Prostate gland (tissue), 2 donors: Measurements from ENCODE around the gene GNAQ. TPM values are rescaled to one million over a fixed set of nuclear protein-coding genes. Genes with fewer than 3 reads are reported as not detected.

Experiments used
- DNase-seq: peaks from one replicate; pipeline ENCODE4 v3.0.0-alpha.2; 2019; ENCODE audit warnings: low spot score
- H3K27ac ChIP-seq, 2 donors: fragments of 200-600 bp; sonication (generic); 2 replicates each; pipeline ENCODE4 v1.5.1; 2017 to 2019
- H3K27me3 ChIP-seq: fragments of 200-600 bp; sonication (generic); replicated peaks from 2 replicates; pipeline ENCODE4 v1.5.1; 2019; ENCODE audit not compliant: insufficient read depth
- H3K36me3 ChIP-seq, 2 donors: fragments of 200-600 bp; sonication (generic); 1 replicate in 1 of 2; 2 replicates in 1 of 2; pipeline versions ENCODE4 v1.5.1 to v1.8.1; 2017 to 2019
- H3K4me1 ChIP-seq: fragments of 200-600 bp; sonication (generic); replicated peaks from 2 replicates; pipeline ENCODE4 v1.5.1; 2019
- H3K4me3 ChIP-seq, 2 donors: fragments of 200-600 bp; sonication (generic); 2 replicates each; pipeline ENCODE4 v1.5.1; 2017 to 2019
- H3K9me3 ChIP-seq: fragments of 200-600 bp; sonication (generic); 2 replicates; pipeline ENCODE4 v1.5.1; 2017
- CTCF ChIP-seq, 4 experiments: fragments of 200-600 bp in 2 of 4; fragments of 450-650 bp in 2 of 4; sonication (generic) in 2 of 4; IDR thresholded peaks; 1 replicate in 3 of 4; 2 replicates in 1 of 4; pipeline ENCODE4 v1.5.1; 2016 to 2019; ENCODE audit warnings: antibody characterized with exemption in 4 of 4, mild to moderate bottlenecking in 2 of 4, moderate library complexity in 2 of 4
- POLR2A ChIP-seq: fragments of 450-650 bp; IDR thresholded peaks from one replicate; pipeline ENCODE4 v1.6.1; 2016; ENCODE audit warnings: antibody characterized with exemption, mild to moderate bottlenecking
- POLR2AphosphoS5 ChIP-seq: sonication (generic); formaldehyde crosslinking; IDR thresholded peaks from one replicate; pipeline ENCODE4 v1.6.1; 2017; ENCODE audit warnings: antibody characterized with exemption
- WGBS: methylation state at CpG from one replicate; pipeline ENCODE4 v1.1.5; 2018; 5-methylcytosine and 5-hydroxymethylcytosine counted together
- intact Hi-C: fragments of 100-400 bp; cut with DNase I; formaldehyde crosslinking; loops from one replicate; pipeline ENCODE4 v1.14.2; 2022
- total RNA-seq, 2 donors: library from RNA; depleted of rRNA; stranded (reverse); fragments of >200 nt; gene quantifications; one replicate each; pipeline ENCODE4 v1.1.0, GENCODE V29; 2016

The GNAQ gene
- total RNA-seq, 2 donors from 2014 or later, result 35.0 to 43.7 TPM

- Histone ChIP-seq H3K27ac (no peak overlapping the region), H3K4me1 (no peaks in the 10 kb centered on the region), H3K27me3 (no peaks in the 10 kb centered on the region), H3K9me3 (no peaks in the 10 kb centered on the region), H3K36me3 (no peaks in the 10 kb centered on the region), H3K4me3 (no peak overlapping the region)
- no peak for DNase-seq
- WGBS, result 34% methylated on average over 3 of the region's 3 CpGs
- TF ChIP-seq POLR2AphosphoS5 (no peak), CTCF (IDR thresholded peaks at IDR 0.05) (no peak), POLR2A (no peak)
- intact Hi-C loops, result no loop called here
Observed at GRCh38 chr9:78049484-78049883, 17.9 kb upstream of the GNAQ start.

DNA sequence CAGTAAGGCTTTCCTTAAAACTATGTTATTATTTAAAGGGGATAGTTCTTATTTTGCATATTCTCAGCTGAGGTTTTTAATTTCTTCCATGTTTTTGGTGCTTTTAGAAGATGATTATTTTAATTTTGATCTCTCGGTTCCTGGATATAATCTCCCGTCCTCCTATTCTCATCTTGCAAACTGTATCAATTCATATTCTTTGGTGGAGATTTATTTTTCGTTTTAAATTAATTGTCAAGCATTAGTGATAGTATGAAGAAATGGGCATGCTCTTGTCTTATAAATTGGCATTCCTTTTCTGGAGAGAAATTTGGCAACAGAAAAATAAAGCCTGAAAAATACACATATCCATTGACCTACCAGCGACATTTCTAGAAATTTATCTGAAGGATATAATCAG, 15.5 kb upstream of the GNAQ start:
- no peaks in the 10 kb centered on the region for H3K36me3 ChIP-seq
- no peaks in the 10 kb centered on the region for H3K27me3 ChIP-seq
- intact Hi-C loops, result no loop called here
- no peak for TF ChIP-seq POLR2AphosphoS5
- TF ChIP-seq CTCF (IDR thresholded peaks at IDR 0.05), result no peak
- TF ChIP-seq POLR2A, result no peak
- WGBS, result 90% methylated on average over 4 of the region's 4 CpGs
- no peaks in the 10 kb centered on the region for H3K9me3 ChIP-seq
- no peak for DNase-seq
- H3K4me1 ChIP-seq, result peaks cover 2% of the 10 kb centered on the region
- no peak overlapping the region for H3K27ac ChIP-seq
- no peak overlapping the region for H3K4me3 ChIP-seq

- no peaks in the 10 kb centered on the region for H3K36me3 ChIP-seq
- no peak overlapping the region for H3K27ac ChIP-seq
- no peaks in the 10 kb centered on the region for H3K9me3 ChIP-seq
- TF ChIP-seq CTCF (IDR thresholded peaks at IDR 0.05) (no peak), POLR2AphosphoS5 (no peak), POLR2A (no peak)
- H3K27me3 ChIP-seq, result no peaks in the 10 kb centered on the region
- intact Hi-C loops, result no loop called here
- peaks cover 2% of the 10 kb centered on the region for H3K4me1 ChIP-seq
- no peak for DNase-seq
- H3K4me3 ChIP-seq, result no peak overlapping the region
Observed at GRCh38 chr9:78046112-78046511, 14.5 kb upstream of the GNAQ start.

DNA sequence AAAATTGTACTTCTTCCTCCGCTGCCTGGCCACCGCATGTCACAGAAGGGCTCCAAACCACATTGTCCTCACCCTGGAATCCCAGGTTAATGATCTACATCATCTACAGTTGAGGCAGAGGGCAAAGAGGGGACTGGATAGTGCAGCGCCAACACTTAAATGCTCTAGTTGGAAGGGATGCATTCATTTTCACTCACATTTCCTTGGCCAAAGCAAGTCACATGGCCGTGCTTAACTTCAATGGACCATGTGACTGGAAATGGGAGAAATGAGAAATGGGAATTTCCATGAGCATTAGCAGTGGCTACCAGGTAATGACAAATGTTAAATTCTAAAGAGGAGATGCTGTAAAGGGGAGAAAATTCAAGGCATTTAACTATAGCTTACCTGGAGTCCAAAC, 13.3 kb upstream of the GNAQ start:
- H3K36me3 ChIP-seq, result no peaks in the 10 kb centered on the region
- H3K4me3 ChIP-seq, result no peak overlapping the region
- DNase-seq, result no peak
- TF ChIP-seq POLR2A (no peak), POLR2AphosphoS5 (no peak), CTCF (IDR thresholded peaks at IDR 0.05) (no peak)
- no peak overlapping the region for H3K27ac ChIP-seq
- H3K27me3 ChIP-seq, result no peaks in the 10 kb centered on the region
- intact Hi-C loops, result no loop called here
- no peaks in the 10 kb centered on the region for H3K9me3 ChIP-seq
- WGBS, result 56% methylated on average over 4 of the region's 4 CpGs
- H3K4me1 ChIP-seq, result peaks cover 2% of the 10 kb centered on the region

- no peak overlapping the region for H3K27ac ChIP-seq
- no peaks in the 10 kb centered on the region for H3K27me3 ChIP-seq
- H3K9me3 ChIP-seq, result no peaks in the 10 kb centered on the region
- 88% methylated on average over 4 of the region's 4 CpGs for WGBS
- H3K4me3 ChIP-seq, result no peak overlapping the region
- TF ChIP-seq POLR2A (no peak), CTCF (IDR thresholded peaks at IDR 0.05) (no peak), POLR2AphosphoS5 (no peak)
- H3K36me3 ChIP-seq, result no peaks in the 10 kb centered on the region
- peaks cover 2% of the 10 kb centered on the region for H3K4me1 ChIP-seq
- DNase-seq, result no peak
- intact Hi-C loops, result no loop called here
Observed at GRCh38 chr9:78044189-78044588, 12.6 kb upstream of the GNAQ start.
